Left forelimb (tissue), 1 donor: ENCODE results near the gene IQCE.

Experiments used
- DNase-seq: peaks from one replicate; pipeline ENCODE4 v3.0.0-alpha.2; 2018; ENCODE audit warnings: low spot score

The IQCE gene

GRCh38 chr7:2663121-2663886, 104.5 kb downstream of the IQCE start:
- DNase-seq: no peak

- no peak for DNase-seq
Measured at GRCh38 chr7:2663960-2664359, 105.2 kb downstream of the IQCE start.
